Tibial nerve (tissue), 4 donors: ENCODE measurements around the gene GYPA. TPM values are rescaled to one million over a fixed set of nuclear protein-coding genes. Genes with fewer than 3 reads are reported as not detected.
"Not testable (repeated sequence)": the region's sequence is repeated elsewhere in the genome, so short reads cannot be mapped to it uniquely, and the experiment has no call there.

Experiments used
- DNase-seq, 2 donors: peaks; one replicate each; pipeline ENCODE4 v3.0.0-alpha.2; 2019; ENCODE audit warnings: low spot score in 2 of 2
- H3K27ac ChIP-seq, 4 donors: fragments of 200-600 bp; sonication (generic) in 3 of 4; one replicate each; pipeline ENCODE4 v1.5.1; 2017 to 2019; ENCODE audit warnings: mild to moderate bottlenecking in 1 of 4
- H3K27me3 ChIP-seq, 2 donors: fragments of 200-600 bp; sonication (generic) in 1 of 2; one replicate each; pipeline versions ENCODE4 v1.5.1 to v1.6.0; 2017 to 2019
- H3K36me3 ChIP-seq, 3 donors: fragments of 200-600 bp; sonication (generic); one replicate each; pipeline ENCODE4 v1.5.1; 2018 to 2019
- H3K4me1 ChIP-seq, 4 donors: fragments of 200-600 bp; sonication (generic) in 3 of 4; one replicate each; pipeline ENCODE4 v1.5.1; 2017 to 2019
- H3K4me3 ChIP-seq, 4 donors: fragments of 200-600 bp; sonication (generic) in 3 of 4; one replicate each; pipeline ENCODE4 v1.5.1; 2017 to 2019; ENCODE audit warnings: mild to moderate bottlenecking in 1 of 4, moderate library complexity in 1 of 4
- H3K9me3 ChIP-seq, 4 donors: fragments of 200-600 bp; sonication (generic) in 3 of 4; one replicate each; pipeline ENCODE4 v1.5.1; 2017 to 2019
- EP300 ChIP-seq, 2 donors: sonication (generic); formaldehyde crosslinking; IDR thresholded peaks; one replicate each; pipeline ENCODE4 v1.6.1; 2017; ENCODE audit warnings: antibody characterized with exemption in 2 of 2, mild to moderate bottlenecking in 1 of 2
- POLR2A ChIP-seq, 2 donors: fragments of 450-650 bp; IDR thresholded peaks; one replicate each; pipeline ENCODE4 v1.6.1; 2017; ENCODE audit warnings: antibody characterized with exemption in 2 of 2, mild to moderate bottlenecking in 2 of 2, moderate library complexity in 2 of 2
- WGBS, 2 donors: methylation state at CpG; one replicate each; pipeline ENCODE4 v1.1.5; 2018; 5-methylcytosine and 5-hydroxymethylcytosine counted together
- total RNA-seq, 4 donors: library from RNA; depleted of rRNA; stranded (reverse); fragments of >200 nt; gene quantifications; one replicate each; pipeline ENCODE4 v1.1.0, GENCODE V29; 2016
- TF ChIP-seq, protein P1 (sequence below), 5 experiments: fragments of 200-600 bp in 3 of 5; fragments of 450-650 bp in 2 of 5; sonication (generic) in 3 of 5; IDR thresholded peaks; one replicate each; pipeline ENCODE4 v1.5.1; 2016 to 2019; ENCODE audit warnings: antibody characterized with exemption in 5 of 5, mild to moderate bottlenecking in 3 of 5, moderate library complexity in 2 of 5

The GYPA gene
- total RNA-seq, 4 donors from 2014 or later = not detected

DNA sequence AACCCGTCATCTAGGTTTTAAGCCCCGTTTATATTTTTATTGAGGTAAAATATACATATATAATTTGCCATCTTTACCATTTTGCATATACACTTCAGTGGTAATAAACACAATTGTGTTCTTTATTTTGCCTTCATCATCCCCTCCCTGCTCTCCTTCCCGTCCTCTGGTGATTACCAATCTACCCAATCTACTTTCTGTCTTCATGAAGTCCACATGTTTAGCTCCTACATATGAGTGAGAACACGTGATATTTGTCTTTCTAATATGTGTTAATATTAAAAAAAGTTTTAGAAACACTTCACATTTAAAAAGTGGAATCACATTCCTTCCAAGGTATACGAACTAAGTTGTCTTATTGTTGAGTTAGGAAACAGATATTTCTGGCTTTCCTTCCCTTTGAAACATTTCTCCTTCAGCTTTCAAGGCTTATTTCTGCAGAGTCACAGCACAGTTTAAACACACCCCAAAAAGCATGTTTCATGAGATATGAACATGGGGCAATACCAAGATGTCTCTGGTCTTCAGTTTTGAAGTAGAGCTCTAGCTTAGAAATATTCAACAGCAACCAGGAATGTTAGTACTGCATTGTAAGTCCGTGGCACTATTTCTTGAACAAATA lies 35.9 kb downstream of the GYPA start:
- H3K27me3 ChIP-seq = no peaks in the 10 kb centered on the region
- no peak for DNase-seq
- no peaks in the 10 kb centered on the region for H3K36me3 ChIP-seq
- no peaks in the 10 kb centered on the region for H3K9me3 ChIP-seq
- 80 to 84% methylated on average over 6 of the region's 6 CpGs for WGBS, 2 donors
- H3K4me1 ChIP-seq = no peaks in the 10 kb centered on the region
- H3K4me3 ChIP-seq = no peak overlapping the region
- H3K27ac ChIP-seq = no peak overlapping the region
- TF ChIP-seq EP300 (IDR thresholded peaks at IDR 0.05) (no peak), POLR2A (IDR thresholded peaks at IDR 0.05) (no peak)
- TF ChIP-seq, protein P1, sequence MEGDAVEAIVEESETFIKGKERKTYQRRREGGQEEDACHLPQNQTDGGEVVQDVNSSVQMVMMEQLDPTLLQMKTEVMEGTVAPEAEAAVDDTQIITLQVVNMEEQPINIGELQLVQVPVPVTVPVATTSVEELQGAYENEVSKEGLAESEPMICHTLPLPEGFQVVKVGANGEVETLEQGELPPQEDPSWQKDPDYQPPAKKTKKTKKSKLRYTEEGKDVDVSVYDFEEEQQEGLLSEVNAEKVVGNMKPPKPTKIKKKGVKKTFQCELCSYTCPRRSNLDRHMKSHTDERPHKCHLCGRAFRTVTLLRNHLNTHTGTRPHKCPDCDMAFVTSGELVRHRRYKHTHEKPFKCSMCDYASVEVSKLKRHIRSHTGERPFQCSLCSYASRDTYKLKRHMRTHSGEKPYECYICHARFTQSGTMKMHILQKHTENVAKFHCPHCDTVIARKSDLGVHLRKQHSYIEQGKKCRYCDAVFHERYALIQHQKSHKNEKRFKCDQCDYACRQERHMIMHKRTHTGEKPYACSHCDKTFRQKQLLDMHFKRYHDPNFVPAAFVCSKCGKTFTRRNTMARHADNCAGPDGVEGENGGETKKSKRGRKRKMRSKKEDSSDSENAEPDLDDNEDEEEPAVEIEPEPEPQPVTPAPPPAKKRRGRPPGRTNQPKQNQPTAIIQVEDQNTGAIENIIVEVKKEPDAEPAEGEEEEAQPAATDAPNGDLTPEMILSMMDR (IDR thresholded peaks at IDR 0.05) = no peak

DNA sequence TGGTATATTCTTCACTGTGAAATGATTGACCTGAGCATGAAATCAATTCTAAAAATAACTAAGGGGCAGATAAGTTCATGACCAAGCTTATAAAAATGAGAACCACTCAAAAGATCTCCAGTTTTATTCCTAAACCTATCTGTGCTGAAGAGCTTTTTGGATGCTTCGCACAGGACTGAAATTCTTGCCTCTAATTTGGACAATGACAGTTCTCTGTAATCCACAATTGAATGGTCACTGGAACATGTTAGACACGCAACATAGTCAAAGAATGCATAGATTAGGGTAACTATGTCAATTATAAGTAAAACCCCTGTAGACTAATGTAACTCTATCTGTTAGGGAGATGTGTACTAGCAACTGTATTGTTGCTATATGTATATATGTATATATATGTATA lies 42.7 kb downstream of the GYPA start:
- H3K36me3 ChIP-seq, H3K4me3 ChIP-seq, H3K4me1 ChIP-seq, H3K27ac ChIP-seq, H3K9me3 ChIP-seq, DNase-seq, H3K27me3 ChIP-seq: not testable (repeated sequence)
- 57 to 71% methylated on average over 2 of the region's 2 CpGs for WGBS, 2 donors

DNA sequence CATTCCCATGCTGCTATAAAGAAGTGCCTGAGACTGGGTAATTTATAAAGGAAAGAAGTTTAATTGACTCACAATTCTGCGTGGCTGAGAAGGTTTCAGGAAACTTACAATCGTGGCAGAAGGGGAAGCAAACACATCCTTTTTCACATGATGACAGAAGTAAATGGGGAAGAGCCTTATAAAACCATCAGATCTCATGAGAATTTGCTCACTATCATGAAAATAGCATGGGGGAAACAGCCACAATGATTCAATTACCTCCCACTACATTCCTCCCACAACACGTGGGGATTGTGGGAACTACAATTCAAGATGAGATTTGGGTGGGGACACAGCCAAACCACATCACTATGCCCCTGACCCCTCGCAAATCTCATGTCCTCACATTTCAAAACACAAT lies 46.5 kb downstream of the GYPA start:
- H3K9me3 ChIP-seq, H3K27me3 ChIP-seq, H3K4me1 ChIP-seq, H3K4me3 ChIP-seq, DNase-seq, H3K27ac ChIP-seq, H3K36me3 ChIP-seq: not testable (repeated sequence)
- WGBS, 2 donors = 49% methylated on average over 4 of the region's 4 CpGs

DNA sequence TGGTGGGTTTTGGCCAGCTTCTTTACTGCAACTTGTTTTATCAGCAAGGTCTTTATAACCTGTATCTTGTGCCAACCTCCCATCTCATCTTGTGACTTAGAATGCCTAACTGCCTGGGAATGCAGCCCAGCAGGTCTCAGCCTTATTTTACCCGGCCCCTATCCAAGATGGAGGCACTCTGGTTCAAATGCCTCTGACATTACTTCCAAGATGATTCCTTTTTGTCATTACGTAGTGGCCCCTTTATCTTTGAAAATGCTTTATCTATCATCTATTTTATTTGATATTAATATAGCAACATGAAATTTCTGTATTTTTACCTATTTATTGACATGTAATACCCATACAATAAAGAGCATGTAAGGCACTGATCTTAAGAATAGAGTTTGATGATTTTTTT lies 49.3 kb downstream of the GYPA start:
- H3K4me1 ChIP-seq, DNase-seq, H3K36me3 ChIP-seq, H3K4me3 ChIP-seq, H3K27me3 ChIP-seq, H3K27ac ChIP-seq, H3K9me3 ChIP-seq: not testable (repeated sequence)
- WGBS, 2 donors = 93 to 97% methylated on average over 2 of the region's 2 CpGs

DNA sequence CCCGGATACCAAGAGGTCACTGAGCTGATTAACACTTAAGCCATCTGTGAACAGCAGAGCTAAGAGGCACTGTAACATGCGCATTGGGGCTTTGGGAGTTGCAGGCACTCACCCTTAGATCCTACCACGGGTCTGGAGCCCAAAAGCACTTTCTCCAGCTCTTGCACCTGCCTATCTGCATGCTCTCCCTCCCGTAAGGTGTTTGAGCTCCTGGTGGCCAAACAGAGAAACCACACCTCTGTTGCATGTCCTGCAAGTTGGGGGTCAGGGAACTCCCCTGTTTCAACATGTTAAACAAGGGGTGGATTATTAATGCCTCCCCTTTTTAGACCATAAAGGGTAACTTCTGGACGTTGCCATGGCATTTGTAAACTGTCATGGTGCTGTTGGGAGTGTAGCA lies 49.8 kb downstream of the GYPA start:
- H3K36me3 ChIP-seq = no peaks in the 10 kb centered on the region
- no peak overlapping the region for H3K27ac ChIP-seq
- TF ChIP-seq EP300 (IDR thresholded peaks at IDR 0.05) = no peak
- H3K9me3 ChIP-seq = no peaks in the 10 kb centered on the region
- no peak overlapping the region for H3K4me3 ChIP-seq
- WGBS, 2 donors = 77 to 79% methylated on average over 5 of the region's 5 CpGs
- no peak for DNase-seq
- H3K4me1 ChIP-seq = no peaks in the 10 kb centered on the region
- no peaks in the 10 kb centered on the region for H3K27me3 ChIP-seq

DNA sequence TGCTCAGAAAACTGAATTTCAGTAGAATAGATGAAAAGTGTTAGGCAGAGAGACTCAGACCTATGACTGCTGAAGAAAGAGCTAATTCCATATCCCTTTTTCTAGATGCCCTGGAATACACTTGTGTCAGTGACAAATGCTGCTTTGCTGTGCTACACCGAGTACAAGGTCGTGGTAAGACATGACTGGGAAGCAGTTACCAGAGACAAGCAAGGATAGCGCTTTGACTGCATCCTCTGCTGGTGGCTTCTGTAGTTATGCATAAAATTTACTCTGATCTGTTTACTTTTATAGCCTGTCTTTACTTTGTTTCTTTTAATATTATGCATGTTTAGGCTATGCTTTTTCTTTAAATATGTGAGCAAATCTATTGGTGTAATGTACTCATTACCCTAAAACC lies 58.5 kb downstream of the GYPA start:
- H3K36me3 ChIP-seq, H3K27me3 ChIP-seq, H3K4me3 ChIP-seq, H3K27ac ChIP-seq, DNase-seq, H3K9me3 ChIP-seq, H3K4me1 ChIP-seq: not testable (repeated sequence)
- WGBS, 2 donors = 81 to 82% methylated on average over 3 of the region's 3 CpGs

DNA sequence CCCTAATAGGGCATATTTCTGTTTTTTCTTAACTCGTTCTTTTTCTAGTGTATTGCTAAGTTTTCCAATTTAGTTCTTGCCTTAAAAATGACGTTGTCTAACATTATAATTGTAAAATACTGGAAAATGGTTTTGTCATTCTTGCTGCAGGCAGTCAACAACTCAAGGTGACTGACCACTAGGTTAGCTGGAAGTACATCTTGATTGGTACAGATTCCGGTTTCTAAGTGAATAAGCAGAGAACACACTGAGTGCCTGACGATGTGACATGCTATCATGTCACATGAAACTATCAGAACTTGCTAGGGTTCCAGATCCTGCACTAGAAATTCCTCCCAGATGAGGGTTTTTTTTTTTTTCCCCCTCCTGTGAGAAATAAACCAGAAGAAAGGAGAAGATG lies 60.4 kb downstream of the GYPA start:
- H3K9me3 ChIP-seq, H3K27me3 ChIP-seq, H3K36me3 ChIP-seq, H3K4me1 ChIP-seq, DNase-seq, H3K4me3 ChIP-seq, H3K27ac ChIP-seq: not testable (repeated sequence)
- 76 to 81% methylated on average over 4 of the region's 4 CpGs for WGBS, 2 donors

DNA sequence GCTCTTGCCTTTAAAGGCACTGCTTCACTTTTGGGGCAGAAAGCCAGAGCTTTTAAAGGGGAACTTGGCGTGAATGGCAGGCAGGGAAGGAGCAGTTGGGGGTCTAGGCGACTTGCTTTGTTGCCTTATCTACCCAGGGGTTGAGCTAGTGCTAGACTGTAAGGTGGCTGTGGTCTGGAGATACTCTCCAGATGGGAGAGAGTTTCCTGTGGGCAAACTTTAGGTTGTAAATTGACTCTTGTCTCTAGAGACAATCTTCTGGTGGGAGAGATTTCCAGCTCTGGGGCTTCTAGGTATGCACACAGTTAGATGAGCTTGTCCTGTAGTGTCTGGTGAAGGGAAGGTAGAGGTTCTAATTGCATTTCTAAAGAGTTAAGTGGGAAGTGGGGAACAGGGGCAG lies 61.8 kb downstream of the GYPA start:
- not testable (repeated sequence) for H3K4me1 ChIP-seq, DNase-seq, H3K9me3 ChIP-seq, H3K27ac ChIP-seq, H3K27me3 ChIP-seq, H3K4me3 ChIP-seq, H3K36me3 ChIP-seq
- 63 to 65% methylated on average over 2 of the region's 2 CpGs for WGBS, 2 donors

DNA sequence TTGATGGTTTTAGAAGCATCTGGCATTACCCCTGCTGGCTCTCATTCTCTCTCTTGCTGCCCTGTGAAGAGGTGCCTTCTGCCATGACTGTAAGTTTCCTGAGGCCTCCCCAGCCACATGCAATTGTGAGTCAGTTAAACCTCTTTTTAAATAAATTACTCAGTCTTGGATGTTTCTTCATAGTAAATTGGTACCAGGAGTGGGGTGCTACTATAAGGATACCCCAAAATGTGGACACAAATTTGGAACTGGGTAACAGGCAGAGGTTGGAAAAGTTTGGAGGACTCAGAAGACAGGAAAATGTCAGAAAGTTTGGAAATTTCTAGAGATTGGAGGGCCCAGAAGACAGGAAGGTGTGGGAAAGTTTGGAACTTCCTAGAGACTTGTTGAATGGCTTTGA lies 79.0 kb downstream of the GYPA start:
- not testable (repeated sequence) for H3K36me3 ChIP-seq, H3K27me3 ChIP-seq, H3K27ac ChIP-seq, DNase-seq, H3K4me1 ChIP-seq, H3K4me3 ChIP-seq
- peaks cover 0 to 24% (median 0%) of the 10 kb centered on the region in 4 donors for H3K9me3 ChIP-seq

DNA sequence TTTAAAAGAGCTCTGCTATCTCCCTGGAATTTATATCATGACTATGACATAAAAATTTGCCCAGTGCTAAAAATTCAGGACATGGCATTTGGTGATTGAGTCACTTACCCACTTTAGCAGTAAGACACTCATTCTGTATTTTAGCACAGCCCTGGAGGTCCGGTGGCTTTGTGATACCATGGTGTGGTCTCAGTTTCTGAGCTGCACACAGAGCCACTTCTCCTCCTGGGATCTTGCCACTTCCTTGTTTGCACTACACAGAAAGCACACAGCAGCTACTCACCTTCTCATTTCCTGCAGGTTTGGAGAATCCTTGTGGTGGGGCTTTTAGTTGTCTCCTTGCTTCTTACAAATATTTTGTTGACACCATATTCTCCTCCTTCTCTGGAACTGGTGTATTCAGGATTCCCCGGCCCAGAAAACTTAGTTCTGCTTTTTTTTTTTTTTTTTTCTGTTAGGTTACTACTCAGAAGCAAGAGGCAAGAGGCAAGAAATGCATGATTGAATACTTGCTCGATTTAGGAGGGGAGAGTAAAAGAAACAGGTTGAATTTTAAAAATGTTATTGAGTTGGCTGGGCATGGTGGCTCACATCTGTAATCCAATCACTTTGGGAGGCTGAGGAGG lies 80.2 kb downstream of the GYPA start:
- not testable (repeated sequence) for H3K4me3 ChIP-seq, H3K27me3 ChIP-seq, H3K27ac ChIP-seq, H3K36me3 ChIP-seq, H3K4me1 ChIP-seq, DNase-seq
- peaks cover 0 to 24% (median 0%) of the 10 kb centered on the region in 4 donors for H3K9me3 ChIP-seq
- WGBS, 2 donors = 74 to 81% methylated on average over 3 of the region's 3 CpGs
